ENCODE measurements around the gene MT2A.
A peak's percentile ranks its signal among the peaks of the same experiment; 100 is the strongest.

GRCh38 chr16:56609463-56609921 is 1.1 kb downstream of the MT2A start:
- TF ChIP-seq, protein P1, sequence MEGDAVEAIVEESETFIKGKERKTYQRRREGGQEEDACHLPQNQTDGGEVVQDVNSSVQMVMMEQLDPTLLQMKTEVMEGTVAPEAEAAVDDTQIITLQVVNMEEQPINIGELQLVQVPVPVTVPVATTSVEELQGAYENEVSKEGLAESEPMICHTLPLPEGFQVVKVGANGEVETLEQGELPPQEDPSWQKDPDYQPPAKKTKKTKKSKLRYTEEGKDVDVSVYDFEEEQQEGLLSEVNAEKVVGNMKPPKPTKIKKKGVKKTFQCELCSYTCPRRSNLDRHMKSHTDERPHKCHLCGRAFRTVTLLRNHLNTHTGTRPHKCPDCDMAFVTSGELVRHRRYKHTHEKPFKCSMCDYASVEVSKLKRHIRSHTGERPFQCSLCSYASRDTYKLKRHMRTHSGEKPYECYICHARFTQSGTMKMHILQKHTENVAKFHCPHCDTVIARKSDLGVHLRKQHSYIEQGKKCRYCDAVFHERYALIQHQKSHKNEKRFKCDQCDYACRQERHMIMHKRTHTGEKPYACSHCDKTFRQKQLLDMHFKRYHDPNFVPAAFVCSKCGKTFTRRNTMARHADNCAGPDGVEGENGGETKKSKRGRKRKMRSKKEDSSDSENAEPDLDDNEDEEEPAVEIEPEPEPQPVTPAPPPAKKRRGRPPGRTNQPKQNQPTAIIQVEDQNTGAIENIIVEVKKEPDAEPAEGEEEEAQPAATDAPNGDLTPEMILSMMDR (conservative IDR thresholded peaks at IDR 0.05 in 1 of 2, IDR thresholded peaks at IDR 0.05 in 1 of 2; ENCODE audit: extremely low read depth in 1 of 2, insufficient read depth in 1 of 2, low read depth in 1 of 2, low read length in 2 of 2) = peak in 1 of 2 donors; percentile 22
- TF ChIP-seq EZH2 (IDR thresholded peaks at IDR 0.05; ENCODE audit: borderline replicate concordance, low read length) = no peak
